H1 (cell line): ENCODE measurements around the gene NR1I2. TPM values are rescaled to one million over a fixed set of nuclear protein-coding genes. Genes with fewer than 3 reads are reported as not detected.

Experiments used
- CTCF ChIA-PET: fragments of 300-600 bp; sonication (Branson Sonifier 250); formaldehyde crosslinking; loops from one replicate; lab custom pipeline; 2021; ENCODE audit not compliant: partially characterized antibody; lab: Charles Lee
- POLR2A ChIA-PET: fragments of 300-600 bp; sonication (Branson Sonifier 250); formaldehyde crosslinking; loops from one replicate; lab custom pipeline; 2021; ENCODE audit warnings: inconsistent platforms; ENCODE audit not compliant: partially characterized antibody; lab: Charles Lee
- DNase-seq, 2 experiments: peaks; one replicate each; pipeline versions ENCODE4 v3.0.0 to v3.0.0-alpha.2; 2010 to 2022; ENCODE audit warnings: low spot score in 2 of 2, low read depth in 1 of 2, mixed read lengths in 1 of 2
- FAIRE-seq: peaks from 2 replicates; lab custom pipeline; 2011; peaks lifted over from hg19 to GRCh38; lab: Jason Lieb, UNC
- H2AFZ ChIP-seq: 2 replicates; pipeline ENCODE4 v1.8.1; 2012; ENCODE audit warnings: low read length, inconsistent platforms
- H2AK5ac ChIP-seq: 2 replicates; pipeline ENCODE4 v1.6.1; 2013; ENCODE audit warnings: low read depth, low read length
- H2BK120ac ChIP-seq: replicated peaks from 2 replicates; pipeline ENCODE3; 2013; ENCODE audit warnings: low read depth, low read length, inconsistent platforms
- H2BK12ac ChIP-seq: 2 replicates; pipeline ENCODE4 v1.6.1; 2013; ENCODE audit warnings: low read depth, low read length
- H2BK15ac ChIP-seq: 2 replicates; pipeline ENCODE4 v1.6.1; 2013; ENCODE audit warnings: low read length
- H2BK20ac ChIP-seq: 2 replicates; pipeline ENCODE4 v1.6.1; 2013; ENCODE audit warnings: low read length
- H2BK5ac ChIP-seq: 2 replicates; pipeline ENCODE4 v1.6.1; 2013; ENCODE audit warnings: low read depth, low read length
- H3K14ac ChIP-seq: 2 replicates; pipeline ENCODE4 v1.6.1; 2013; ENCODE audit warnings: inconsistent platforms; ENCODE audit not compliant: insufficient read length
- H3K18ac ChIP-seq: 2 replicates; pipeline ENCODE4 v1.6.1; 2013; ENCODE audit warnings: low read length; ENCODE audit errors: extremely low read depth
- H3K23ac ChIP-seq: 2 replicates; pipeline ENCODE4 v1.6.1; 2013; ENCODE audit warnings: inconsistent platforms; ENCODE audit not compliant: insufficient read length
- H3K23me2 ChIP-seq: 2 replicates; pipeline ENCODE4 v1.6.1; 2013; ENCODE audit warnings: low read depth, low read length
- H3K27ac ChIP-seq: 2 replicates; pipeline ENCODE4 v1.6.1; 2011; ENCODE audit warnings: low read depth, low read length, inconsistent platforms
- H3K27me3 ChIP-seq, 4 experiments: replicated peaks in 1 of 4; 1 replicate in 1 of 4; 2 replicates in 3 of 4; pipeline versions ENCODE4 v1.6.1 to v1.8.1; 2011 to 2013; ENCODE audit warnings: low read length in 3 of 4, mild to moderate bottlenecking in 3 of 4, inconsistent platforms in 2 of 4, mixed read lengths in 2 of 4, moderate library complexity in 1 of 4; ENCODE audit not compliant: control insufficient read depth in 3 of 4, insufficient read depth in 3 of 4; ENCODE audit errors: extremely low read depth in 1 of 4
- H3K36me3 ChIP-seq, 4 experiments: 2 replicates each; pipeline versions ENCODE4 v1.6.1 to v1.8.1; 2011 to 2013; ENCODE audit warnings: mild to moderate bottlenecking in 4 of 4, low read length in 3 of 4, moderate library complexity in 2 of 4, control low read depth in 1 of 4, inconsistent platforms in 1 of 4; ENCODE audit not compliant: insufficient read depth in 4 of 4, control insufficient read depth in 2 of 4
- H3K4ac ChIP-seq: replicated peaks from 2 replicates; pipeline ENCODE3; 2013; ENCODE audit warnings: low read length, low read depth, mixed read lengths, inconsistent platforms; ENCODE audit not compliant: insufficient read length
- H3K4me1 ChIP-seq, 4 experiments: replicated peaks in 1 of 4; 1 replicate in 1 of 4; 2 replicates in 3 of 4; pipeline versions ENCODE4 v1.6.1 to v1.8.1; 2011 to 2013; ENCODE audit warnings: low read length in 3 of 4, inconsistent platforms in 2 of 4, mixed read lengths in 1 of 4; ENCODE audit not compliant: insufficient read depth in 4 of 4, control insufficient read depth in 3 of 4
- H3K4me2 ChIP-seq, 2 experiments: 2 replicates each; pipeline versions ENCODE4 v1.6.1 to v1.8.1; 2011 to 2013; ENCODE audit warnings: low read depth in 2 of 2, low read length in 2 of 2, control low read depth in 1 of 2, inconsistent platforms in 1 of 2, mild to moderate bottlenecking in 1 of 2; ENCODE audit not compliant: insufficient read depth in 1 of 2
- H3K4me3 ChIP-seq, 4 experiments: fragments of 200-600, 300-600 bp in 1 of 4; sonication (generic), shearing (Covaris generic), sonication (Bioruptor Twin) in 1 of 4; 2 replicates each; pipeline versions ENCODE4 v1.5.1 to v1.8.1; 2011 to 2016; ENCODE audit warnings: low read length in 4 of 4, low read depth in 3 of 4, control low read depth in 2 of 4, inconsistent platforms in 2 of 4, mild to moderate bottlenecking in 2 of 4, mixed read lengths in 1 of 4, moderate library complexity in 1 of 4; ENCODE audit not compliant: insufficient read depth in 2 of 4; ENCODE audit errors: extremely low read depth in 1 of 4
- H3K56ac ChIP-seq: replicated peaks from 2 replicates; pipeline ENCODE3; 2013; ENCODE audit warnings: low read depth, mild to moderate bottlenecking, mixed read lengths, low read length, inconsistent platforms; ENCODE audit not compliant: insufficient read length
- H3K79me1 ChIP-seq: 2 replicates; pipeline ENCODE4 v1.6.1; 2013; ENCODE audit warnings: low read depth, low read length, control low read depth
- H3K79me2 ChIP-seq, 2 experiments: 2 replicates each; pipeline versions ENCODE4 v1.6.1 to v1.8.1; 2012 to 2013; ENCODE audit warnings: low read length in 2 of 2, mild to moderate bottlenecking in 2 of 2, inconsistent platforms in 1 of 2; ENCODE audit not compliant: insufficient read depth in 2 of 2, control insufficient read depth in 1 of 2
- H3K9ac ChIP-seq, 4 experiments: replicated peaks in 1 of 4; 1 replicate in 1 of 4; 2 replicates in 3 of 4; pipeline versions ENCODE4 v1.6.1 to v1.8.1; 2011 to 2013; ENCODE audit warnings: low read depth in 3 of 4, low read length in 3 of 4, control low read depth in 2 of 4, mild to moderate bottlenecking in 2 of 4, moderate library complexity in 2 of 4, inconsistent platforms in 1 of 4; ENCODE audit errors: extremely low read depth in 1 of 4
- H3K9me3 ChIP-seq, 2 experiments: 2 replicates each; pipeline versions ENCODE4 v1.6.1 to v1.8.1; 2012 to 2013; ENCODE audit warnings: mild to moderate bottlenecking in 2 of 2, moderate library complexity in 2 of 2, control low read depth in 1 of 2, inconsistent platforms in 1 of 2, low read depth in 1 of 2, low read length in 1 of 2, mixed read lengths in 1 of 2; ENCODE audit not compliant: insufficient read depth in 2 of 2
- H4K20me1 ChIP-seq, 2 experiments: replicated peaks in 1 of 2; 2 replicates each; pipeline versions ENCODE3 to v1.8.1; 2011 to 2013; ENCODE audit warnings: inconsistent platforms in 2 of 2, low read length in 2 of 2, mild to moderate bottlenecking in 1 of 2; ENCODE audit not compliant: insufficient read depth in 2 of 2, control insufficient read depth in 1 of 2
- H4K5ac ChIP-seq: 2 replicates; pipeline ENCODE4 v1.6.1; 2013; ENCODE audit warnings: low read length, low read depth, mixed read lengths, inconsistent platforms; ENCODE audit not compliant: insufficient read length
- H4K8ac ChIP-seq: 2 replicates; pipeline ENCODE4 v1.8.0; 2013; ENCODE audit warnings: mild to moderate bottlenecking, moderate library complexity, low read length, inconsistent platforms; ENCODE audit not compliant: insufficient read depth; ENCODE audit errors: extremely low read depth
- H4K91ac ChIP-seq: replicated peaks from 2 replicates; pipeline ENCODE3; 2013; ENCODE audit warnings: low read length, mixed read lengths, inconsistent platforms; ENCODE audit not compliant: insufficient read length
- BRCA1 ChIP-seq: IDR thresholded peaks from 2 replicates; pipeline ENCODE4 v1.6.1; 2012; ENCODE audit warnings: low read depth, low read length, improper control_type of control experiment
- CBX5 ChIP-seq: fragments of 300-800, 300-1000 bp; sonication (generic); IDR thresholded peaks from 2 replicates; pipeline ENCODE4 v1.7.1; 2016; ENCODE audit warnings: antibody characterized with exemption, low read length, low read depth
- CBX8 ChIP-seq: fragments of 300-800, 300-1000 bp; sonication (generic); IDR thresholded peaks from 2 replicates; pipeline ENCODE4 v1.7.1; 2016; ENCODE audit warnings: low read depth, low read length, borderline replicate concordance
- CHD2 ChIP-seq: IDR thresholded peaks from 2 replicates; pipeline ENCODE4 v1.6.1; 2012; ENCODE audit warnings: low read length, improper control_type of control experiment
- CTCF ChIP-seq, 3 experiments: IDR thresholded peaks; 1 replicate in 2 of 3; 2 replicates in 1 of 3; pipeline versions ENCODE4 v1.5.1 to v1.6.1; 2011; ENCODE audit warnings: low read length in 3 of 3, mild to moderate bottlenecking in 3 of 3, inconsistent platforms in 2 of 3, low read depth in 1 of 3, moderate library complexity in 1 of 3; ENCODE audit not compliant: insufficient read depth in 1 of 3; ENCODE audit errors: control extremely low read depth in 1 of 3
- MAFK ChIP-seq: IDR thresholded peaks from 2 replicates; pipeline ENCODE4 v1.6.1; 2012; ENCODE audit warnings: low read depth, mild to moderate bottlenecking, improper control_type of control experiment, low read length
- POU5F1 ChIP-seq: IDR thresholded peaks from 2 replicates; pipeline ENCODE4 v1.6.1; 2011; ENCODE audit warnings: low read depth, mild to moderate bottlenecking, low read length, moderate library complexity
- RFX5 ChIP-seq: IDR thresholded peaks from 2 replicates; pipeline ENCODE4 v1.6.1; 2011; ENCODE audit warnings: low read depth, low read length, improper control_type of control experiment, borderline replicate concordance
- RXRA ChIP-seq: IDR thresholded peaks from 2 replicates; pipeline ENCODE4 v1.6.1; 2011; ENCODE audit warnings: low read depth, mild to moderate bottlenecking, low read length, moderate library complexity; ENCODE audit not compliant: insufficient read depth
- SAP30 ChIP-seq: fragments of 300-600 bp; sonication (generic); IDR thresholded peaks from 2 replicates; pipeline ENCODE4 v1.7.1; 2012; ENCODE audit warnings: low read length, moderate library complexity, mild to moderate bottlenecking, inconsistent platforms; ENCODE audit not compliant: insufficient read depth, insufficient replicate concordance
- SUZ12 ChIP-seq: fragments of 200-600 bp; sonication (generic); IDR thresholded peaks from 2 replicates; pipeline ENCODE4 v1.6.1; 2012; ENCODE audit warnings: mild to moderate bottlenecking, inconsistent platforms, low read length, moderate library complexity, mixed read lengths
- TBP ChIP-seq: IDR thresholded peaks from 2 replicates; pipeline ENCODE4 v1.6.1; 2011; ENCODE audit warnings: low read depth, low read length, improper control_type of control experiment
- WGBS, 2 experiments: shearing (Covaris generic) in 1 of 2; methylation state at CpG; one replicate each; pipeline versions ENCODE4 v1.1.6 to v1.1.7; 2013 to 2015; ENCODE audit warnings: low lambda C conversion rate in 2 of 2, mixed read lengths in 2 of 2, inconsistent platforms in 1 of 2, low coverage in 1 of 2, missing lambda C conversion rate in 1 of 2; ENCODE audit not compliant: insufficient replicate concordance in 2 of 2, insufficient coverage in 1 of 2, insufficient read length in 1 of 2; ENCODE audit errors: extremely low coverage in 1 of 2, missing lambda C conversion rate in 1 of 2; 5-methylcytosine and 5-hydroxymethylcytosine counted together
- polyA plus RNA-seq, 7 experiments: library from polyadenylated mRNA; depleted of rRNA in 3 of 7; stranded (reverse) in 5 of 7; unstranded in 2 of 7; fragments of >200 nt in 5 of 7; fragments of 200-250 nt in 2 of 7; gene quantifications; 1 replicate in 5 of 7; 2 replicates in 1 of 7; 4 replicates in 1 of 7; pipeline versions ENCODE4 v1.2.1 to v1.2.3, GENCODE V29; 2011 to 2013; ENCODE audit warnings: missing spikeins in 2 of 7, mixed read lengths in 2 of 7
- total RNA-seq: library from RNA; stranded (reverse); fragmentation: NEBNext Ultra II Directional; extraction: Animal tissue kit (Norgen Biotek cat#: 25700); gene quantifications from 2 replicates; pipeline ENCODE4 v1.2.1, GENCODE V29; 2021

NR1I2 gene
- total and polyA plus RNA-seq, 2 of the 8 experiments (the other 6 are each of a cell fraction or from before 2014, with no cell fraction given), result 0.28 to 1.8 TPM

GRCh38 chr3:119818937-119819336 is 37.0 kb downstream of the NR1I2 start:
- no peak overlapping the region for H3K27ac ChIP-seq
- no peak overlapping the region for H4K8ac ChIP-seq
- no peak overlapping the region for H2BK5ac ChIP-seq
- no peak overlapping the region for H3K9ac ChIP-seq
- H3K79me1 ChIP-seq, result no peaks in the 10 kb centered on the region
- no peaks in the 10 kb centered on the region for H3K79me2 ChIP-seq
- no peak overlapping the region for H2AK5ac ChIP-seq
- no peaks in the 10 kb centered on the region; a peak in 1 of 7 replicates for H3K4me1 ChIP-seq
- no peak overlapping the region for H3K18ac ChIP-seq
- H3K14ac ChIP-seq, result no peak overlapping the region
- no peaks in the 10 kb centered on the region for H3K27me3 ChIP-seq
- ChIA-PET POLR2A (interaction anchor here (0.6 to 1.0 kb wide), 3 partner anchors 10 to 163 kb away, joined by 3 to 4 read pairs (median 3); no protein-coding TSS in a partner anchor), CTCF (interaction anchor here (0.6 to 2.7 kb wide), 10 partner anchors 8 to 1134 kb away, joined by 3 to 12 read pairs (median 4); no protein-coding TSS in a partner anchor)
- DNase-seq, result no peak
- no peak overlapping the region for H2AFZ ChIP-seq
- H3K4me2 ChIP-seq, result no peak overlapping the region
- no peak overlapping the region for H2BK20ac ChIP-seq
- H3K4ac ChIP-seq, result no peak overlapping the region
- H2BK15ac ChIP-seq, result no peak overlapping the region
- H4K20me1 ChIP-seq, result no peaks in the 10 kb centered on the region
- no peak overlapping the region for H4K5ac ChIP-seq
- no peak for FAIRE-seq
- H3K9me3 ChIP-seq, result no peaks in the 10 kb centered on the region
- H3K36me3 ChIP-seq, result no peaks in the 10 kb centered on the region
- H2BK120ac ChIP-seq, result no peak overlapping the region
- H3K23ac ChIP-seq, result no peak overlapping the region
- H2BK12ac ChIP-seq, result no peak overlapping the region
- H3K23me2 ChIP-seq, result no peaks in the 10 kb centered on the region
- no peak overlapping the region for H4K91ac ChIP-seq
- WGBS, 2 experiments, result 100% methylated on average over 2 of the region's 2 CpGs; no CpG with 5 or more reads in 1 of the 2 experiments
- H3K56ac ChIP-seq, result no peak overlapping the region
- no peak overlapping the region for H3K4me3 ChIP-seq
- TF ChIP-seq RXRA (no peak), CHD2 (no peak), RFX5 (no peak), CTCF (IDR thresholded peaks at IDR 0.05; ENCODE audit: control extremely low read depth in 1 of 3, insufficient read depth in 1 of 3, low read depth in 1 of 3, low read length in 3 of 3) (no peak), TBP (no peak), POU5F1 (no peak), SUZ12 (no peak), SAP30 (no peak), BRCA1 (no peak), CBX5 (no peak), MAFK (no peak), CBX8 (no peak)
